ENCODE measurements around the gene TSN.

Gene TSN

DNA sequence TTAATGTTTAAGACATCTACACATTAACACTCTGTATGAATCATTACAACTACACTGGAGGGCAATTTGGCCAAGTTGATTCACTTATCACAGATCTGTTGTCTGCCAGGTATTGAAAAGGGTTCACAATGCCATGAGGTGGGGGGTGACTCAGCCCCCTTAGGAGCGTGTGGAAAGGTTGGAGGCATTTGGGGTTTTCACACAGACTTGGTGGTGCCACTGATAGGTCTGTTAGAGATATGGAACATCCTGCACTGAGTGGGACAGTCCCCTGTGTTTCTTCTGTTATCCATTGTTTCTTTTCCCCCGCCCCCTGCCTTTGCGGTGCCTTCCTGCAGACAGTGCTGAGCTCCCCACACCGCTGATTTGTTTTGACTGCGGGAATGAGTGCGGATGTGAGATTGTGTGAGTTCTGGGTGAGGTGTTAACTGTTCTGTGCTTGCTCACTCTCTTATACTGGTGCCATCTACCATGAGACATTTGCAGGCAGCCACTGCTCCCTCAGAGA lies 9.3 kb upstream of the TSN start:
- no peak overlapping the region for H3K27ac ChIP-seq
- TF ChIP-seq ZFX (IDR thresholded peaks at IDR 0.05) = no peak
- TF ChIP-seq, protein P1, sequence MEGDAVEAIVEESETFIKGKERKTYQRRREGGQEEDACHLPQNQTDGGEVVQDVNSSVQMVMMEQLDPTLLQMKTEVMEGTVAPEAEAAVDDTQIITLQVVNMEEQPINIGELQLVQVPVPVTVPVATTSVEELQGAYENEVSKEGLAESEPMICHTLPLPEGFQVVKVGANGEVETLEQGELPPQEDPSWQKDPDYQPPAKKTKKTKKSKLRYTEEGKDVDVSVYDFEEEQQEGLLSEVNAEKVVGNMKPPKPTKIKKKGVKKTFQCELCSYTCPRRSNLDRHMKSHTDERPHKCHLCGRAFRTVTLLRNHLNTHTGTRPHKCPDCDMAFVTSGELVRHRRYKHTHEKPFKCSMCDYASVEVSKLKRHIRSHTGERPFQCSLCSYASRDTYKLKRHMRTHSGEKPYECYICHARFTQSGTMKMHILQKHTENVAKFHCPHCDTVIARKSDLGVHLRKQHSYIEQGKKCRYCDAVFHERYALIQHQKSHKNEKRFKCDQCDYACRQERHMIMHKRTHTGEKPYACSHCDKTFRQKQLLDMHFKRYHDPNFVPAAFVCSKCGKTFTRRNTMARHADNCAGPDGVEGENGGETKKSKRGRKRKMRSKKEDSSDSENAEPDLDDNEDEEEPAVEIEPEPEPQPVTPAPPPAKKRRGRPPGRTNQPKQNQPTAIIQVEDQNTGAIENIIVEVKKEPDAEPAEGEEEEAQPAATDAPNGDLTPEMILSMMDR (conservative IDR thresholded peaks at IDR 0.05) = no peak

DNA sequence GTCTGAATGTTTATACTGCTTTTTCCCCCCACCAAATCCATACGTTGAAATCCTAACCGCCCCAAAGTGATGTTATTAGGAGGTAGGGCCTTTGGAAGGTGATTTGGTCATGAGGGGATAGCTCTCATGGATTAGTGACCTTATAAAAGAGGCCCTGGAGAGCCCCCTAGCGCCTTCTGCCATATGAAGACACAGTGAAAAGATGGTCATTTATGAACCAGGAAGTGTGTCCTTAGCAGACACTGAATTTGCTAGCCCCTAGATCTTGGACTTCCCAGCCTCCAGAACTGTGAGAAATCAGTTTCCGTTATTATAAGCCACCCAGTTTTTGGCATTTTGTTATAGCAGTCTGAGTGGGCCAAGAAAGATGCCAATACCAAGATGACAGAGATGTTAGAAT lies 7.2 kb upstream of the TSN start:
- H3K27ac ChIP-seq = no peak overlapping the region
- TF ChIP-seq ZFX (IDR thresholded peaks at IDR 0.05) = no peak
- TF ChIP-seq, protein P1 (conservative IDR thresholded peaks at IDR 0.05) = peak; percentile 48

DNA sequence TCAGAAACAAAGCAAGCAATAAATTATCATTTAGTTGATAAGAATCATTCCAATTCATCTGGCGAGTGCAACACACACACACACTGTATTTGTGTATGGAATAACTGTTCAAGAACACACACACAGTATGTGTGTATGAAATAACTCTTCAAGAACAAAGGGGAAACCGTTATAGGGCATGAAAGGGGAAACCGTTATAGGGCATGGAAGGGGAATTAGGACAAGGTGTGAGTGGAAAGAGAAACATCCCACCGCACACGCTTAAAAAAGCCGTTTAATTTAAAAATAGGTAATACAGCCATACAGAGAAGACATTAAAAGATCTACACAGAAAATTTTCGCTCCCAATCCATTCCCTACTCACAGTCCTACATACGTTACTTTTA lies 607 bp upstream of the TSN start:
- TF ChIP-seq ZFX (IDR thresholded peaks at IDR 0.05) = no peak
- TF ChIP-seq, protein P1 (conservative IDR thresholded peaks at IDR 0.05) = no peak

DNA sequence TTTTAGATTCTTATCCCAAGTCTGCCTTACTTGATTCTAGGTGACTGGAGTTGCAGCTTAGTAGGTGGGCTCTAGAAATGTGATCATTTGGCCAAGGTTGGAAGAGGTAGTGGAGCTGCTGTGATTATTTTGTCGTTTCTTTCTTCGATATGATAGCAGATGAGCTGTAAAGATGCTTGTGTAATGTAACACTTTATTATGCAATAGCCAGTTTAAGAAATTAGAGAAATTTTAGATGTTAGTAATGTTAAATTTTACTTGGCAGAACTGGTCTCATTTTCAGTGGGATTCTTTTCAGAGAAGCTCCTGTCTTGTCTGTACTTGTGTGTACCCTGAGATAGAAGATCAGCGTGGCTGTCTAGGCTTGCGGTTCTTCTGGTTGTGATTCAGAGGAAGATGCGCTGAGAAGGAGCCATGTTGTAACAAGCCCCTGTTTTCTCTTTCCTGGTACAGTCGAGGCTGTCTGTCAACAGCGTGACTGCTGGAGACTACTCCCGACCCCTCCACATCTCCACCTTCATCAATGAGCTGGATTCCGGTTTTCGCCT lies 9.3 kb downstream of the TSN start:
- H3K27ac ChIP-seq = no peak overlapping the region
- TF ChIP-seq, protein P1 (conservative IDR thresholded peaks at IDR 0.05) = no peak
- no peak for TF ChIP-seq ZFX (IDR thresholded peaks at IDR 0.05)

More for the DNA sequence above, 607 bp upstream of the TSN start:
- H3K27ac ChIP-seq = no peak overlapping the region

DNA sequence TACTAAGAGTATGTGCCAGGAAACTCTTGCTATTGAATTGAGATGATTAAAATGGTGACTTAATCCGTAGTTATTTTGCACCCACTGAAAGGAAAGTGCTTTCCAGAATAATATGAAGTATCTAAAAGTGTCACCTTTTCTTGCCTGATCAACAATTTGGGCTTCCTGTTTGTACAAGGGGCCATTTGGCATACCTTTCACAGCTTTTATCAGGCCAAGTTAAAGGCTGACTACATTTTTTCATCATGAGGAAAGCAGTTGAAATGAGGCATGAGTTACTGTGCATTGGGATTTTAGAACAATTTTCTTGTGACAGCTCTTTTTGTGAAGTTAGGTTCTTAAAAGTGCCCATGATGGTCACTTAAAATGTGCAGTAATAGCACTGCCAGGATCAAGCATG lies 11.2 kb downstream of the TSN start:
- H3K27ac ChIP-seq = no peak overlapping the region
- TF ChIP-seq, protein P1 (conservative IDR thresholded peaks at IDR 0.05) = no peak
- no peak for TF ChIP-seq ZFX (IDR thresholded peaks at IDR 0.05)

DNA sequence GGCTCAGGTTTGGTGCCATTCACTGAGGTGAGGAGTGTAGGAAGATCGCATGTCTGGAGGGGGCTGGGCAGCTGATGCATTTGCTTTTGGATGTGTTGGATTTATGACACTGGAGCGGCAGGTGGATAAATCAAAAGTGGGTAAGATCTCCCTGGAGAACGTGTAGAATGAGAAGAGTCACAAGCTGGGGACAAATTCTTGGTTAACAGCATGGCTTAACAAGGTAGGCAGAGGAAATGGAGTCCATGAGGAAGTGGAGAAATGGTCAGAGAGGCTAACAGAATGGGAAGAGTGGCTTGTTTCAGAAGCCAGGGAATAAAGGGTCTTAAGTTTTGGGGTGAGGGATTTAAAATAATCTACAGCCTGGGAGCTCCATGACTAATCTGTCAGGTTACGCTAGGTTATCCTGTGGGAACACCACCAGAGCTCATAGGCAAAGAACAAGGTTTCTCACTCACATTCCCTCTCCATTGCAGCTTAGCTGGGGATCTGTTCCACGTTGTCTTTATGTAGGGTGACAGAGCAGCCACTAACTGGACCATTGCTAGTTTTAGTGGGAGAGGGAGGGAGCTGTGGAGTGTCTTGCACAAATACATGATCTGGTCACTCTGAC lies 12.8 kb downstream of the TSN start:
- no peak overlapping the region for H3K27ac ChIP-seq
- TF ChIP-seq ZFX (IDR thresholded peaks at IDR 0.05) = no peak
- TF ChIP-seq, protein P1 (conservative IDR thresholded peaks at IDR 0.05) = no peak

DNA sequence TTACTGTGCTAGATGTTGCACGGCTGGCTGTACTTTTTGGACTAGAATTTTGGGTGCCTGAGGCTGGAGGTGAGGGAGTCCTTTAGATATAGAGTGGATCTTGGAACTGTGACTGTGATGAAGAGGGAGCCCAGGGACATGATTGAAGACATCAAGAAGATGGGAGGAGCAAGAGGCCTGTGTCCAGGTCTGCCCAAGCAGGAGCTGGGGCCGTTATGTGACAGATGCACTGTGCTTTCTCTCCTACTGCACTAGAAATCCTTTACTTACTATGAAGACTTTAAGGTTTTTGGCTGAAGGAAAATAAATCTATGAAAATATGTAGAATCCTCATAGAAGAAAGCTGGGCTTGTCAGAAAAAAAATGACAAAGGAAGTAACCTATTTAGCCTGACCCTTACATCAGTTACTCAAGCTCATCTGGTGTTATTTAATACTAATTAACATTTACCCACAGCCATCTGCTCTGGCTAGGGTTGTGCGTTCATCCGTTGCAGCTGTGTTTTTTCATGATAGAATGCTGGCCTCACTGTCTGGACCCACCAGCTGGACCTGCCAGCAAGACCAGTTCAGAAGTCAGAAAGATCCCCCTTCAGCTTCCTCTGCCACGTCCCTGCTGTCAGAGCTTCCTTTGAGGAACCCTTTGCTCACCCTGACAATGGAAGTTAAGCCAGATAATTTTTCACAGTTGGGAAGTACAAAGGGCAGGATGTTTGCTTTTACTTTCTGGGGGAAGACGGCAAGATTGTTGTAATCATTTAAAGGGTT lies 16.7 kb downstream of the TSN start:
- TF ChIP-seq, protein P1 (conservative IDR thresholded peaks at IDR 0.05) = no peak
- TF ChIP-seq ZFX (IDR thresholded peaks at IDR 0.05) = no peak
- no peak overlapping the region for H3K27ac ChIP-seq
